Stimulated activated CD8-positive, alpha-beta memory T cell treated with anti-CD3 and anti-CD28 coated beads, Interleukin-2, amount 100 ng/mL, for 48 hours (primary cell): Measurements from ENCODE around the gene MED14.

Experiments
- DNase-seq, 2 donors: peaks; one replicate each; pipeline ENCODE4 v3.0.0-alpha.2; 2020; ENCODE audit warnings: low read depth in 2 of 2

Gene MED14

DNA sequence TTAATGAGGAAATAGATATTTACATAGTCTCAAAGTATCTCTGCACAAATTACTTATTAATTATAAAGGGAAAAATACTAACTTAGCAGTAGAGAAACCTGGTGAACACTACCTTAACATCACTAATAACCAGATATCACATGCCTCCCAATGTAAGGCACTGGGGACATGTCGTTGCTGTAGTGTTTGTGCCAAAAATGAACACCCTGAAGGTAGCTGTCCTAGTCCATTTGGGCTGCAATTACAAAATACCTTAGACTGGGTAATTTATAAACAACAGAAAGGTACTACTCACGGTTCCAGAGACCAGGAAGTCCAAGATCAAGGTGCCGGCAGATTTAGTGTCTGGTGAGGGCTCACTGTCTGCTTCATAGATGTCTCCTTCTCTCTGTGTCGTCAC is 122.8 kb downstream of the MED14 start:
- DNase-seq: no peak

- DNase-seq: no peak
Measured at GRCh38 chrX:40607381-40607780, 128.0 kb downstream of the MED14 start.

DNA sequence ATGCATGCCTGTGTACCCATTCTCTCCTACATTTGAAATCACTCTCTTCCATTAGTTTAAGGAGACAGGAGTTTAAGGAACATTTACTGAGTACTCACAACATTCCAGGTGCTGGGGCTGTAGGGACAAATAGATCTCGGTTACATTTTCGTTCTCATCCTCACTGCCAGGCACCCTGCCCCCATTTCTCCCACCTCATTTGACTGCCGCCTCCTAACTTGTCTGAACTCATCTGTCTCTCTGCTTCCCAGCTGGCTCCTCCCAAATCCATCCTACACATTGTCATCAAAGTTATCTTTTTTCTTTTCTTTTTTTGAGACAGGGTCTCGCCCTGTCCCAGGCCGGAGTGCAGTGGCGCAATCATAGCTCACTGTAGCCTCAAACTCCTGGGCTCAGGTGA is 131.9 kb downstream of the MED14 start:
- DNase-seq: no peak
